ENCODE measurements around the gene FOSL2.

FOSL2 gene

DNA sequence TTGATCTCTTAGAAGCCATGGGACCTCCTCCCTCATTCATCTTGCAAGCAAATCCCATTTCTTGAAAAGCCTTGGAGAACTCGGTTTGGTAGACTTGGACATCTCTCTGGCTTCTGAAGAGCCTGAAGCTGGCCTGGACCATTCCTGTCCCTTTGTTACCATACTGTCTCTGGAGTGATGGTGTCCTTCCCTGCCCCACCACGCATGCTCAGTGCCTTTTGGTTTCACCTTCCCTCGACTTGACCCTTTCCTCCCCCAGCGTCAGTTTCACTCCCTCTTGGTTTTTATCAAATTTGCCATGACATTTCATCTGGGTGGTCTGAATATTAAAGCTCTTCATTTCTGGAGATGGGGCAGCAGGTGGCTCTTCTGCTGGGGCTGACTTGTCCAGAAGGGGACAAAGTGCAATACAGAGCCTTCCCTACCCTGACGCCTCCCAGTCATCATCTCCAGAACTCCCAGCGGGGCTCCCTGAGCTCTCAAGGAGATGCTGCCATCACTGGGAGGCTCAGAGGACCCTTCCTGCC, 20.0 kb downstream of the FOSL2 start:
- Histone ChIP-seq H3K36me3 (ENCODE audit: control insufficient read depth, insufficient read depth, low read length) (peaks cover 6% of the 10 kb centered on the region), H3K27me3 (ENCODE audit: control insufficient read depth, insufficient read depth, low read length) (no peaks in the 10 kb centered on the region), H3K4me1 (ENCODE audit: control insufficient read depth, insufficient read depth, low read length) (no peaks in the 10 kb centered on the region), H3K4me3 (ENCODE audit: low read depth, low read length) (no peak overlapping the region), H3K9ac (ENCODE audit: low read depth, low read length) (no peak overlapping the region), H3K9me3 (ENCODE audit: control insufficient read depth, insufficient read depth, low read length) (no peaks in the 10 kb centered on the region)

DNA sequence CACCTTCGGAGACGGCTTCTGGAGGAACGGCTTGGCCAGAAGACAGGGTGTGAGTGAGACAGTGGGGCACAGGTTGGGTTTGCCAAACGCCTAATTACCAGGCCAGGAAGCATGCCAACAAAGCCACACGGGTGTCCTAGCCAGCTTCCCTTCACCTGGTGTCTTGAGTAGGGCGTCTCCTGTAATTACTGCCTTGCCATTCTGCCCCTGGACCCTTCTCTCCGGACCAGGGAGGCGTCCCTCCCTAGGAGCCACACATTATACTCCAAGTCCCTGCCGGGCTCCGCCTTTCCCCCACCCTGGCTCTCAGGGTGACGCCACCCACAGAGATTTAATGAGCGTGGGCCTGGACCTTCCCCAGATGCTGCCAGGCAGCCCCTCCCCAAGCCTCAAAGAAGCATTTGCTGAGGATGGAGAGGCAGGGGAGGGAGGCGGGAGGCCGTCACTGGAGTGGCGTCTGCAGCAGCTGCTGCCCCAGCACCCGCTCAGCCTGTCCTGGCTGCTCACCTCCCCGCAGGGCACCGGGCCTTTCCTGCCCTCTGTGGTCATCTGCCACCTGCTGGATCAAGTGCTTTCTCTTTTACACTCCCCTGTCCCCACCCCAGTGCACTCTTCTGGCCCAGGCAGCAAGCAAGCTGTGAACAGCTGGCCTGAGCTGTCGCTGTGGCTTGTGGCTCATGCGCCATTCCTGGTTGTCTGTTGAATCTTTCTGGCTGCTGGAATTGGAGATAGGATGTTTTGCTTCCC, 20.7 kb downstream of the FOSL2 start:
- H3K27me3 ChIP-seq (ENCODE audit: control insufficient read depth, insufficient read depth, low read length) = no peaks in the 10 kb centered on the region
- peak overlapping the region; percentile 12 for H3K9ac ChIP-seq (ENCODE audit: low read depth, low read length)
- H3K36me3 ChIP-seq (ENCODE audit: control insufficient read depth, insufficient read depth, low read length) = peaks cover 6% of the 10 kb centered on the region
- H3K4me1 ChIP-seq (ENCODE audit: control insufficient read depth, insufficient read depth, low read length) = no peaks in the 10 kb centered on the region
- no peaks in the 10 kb centered on the region for H3K9me3 ChIP-seq (ENCODE audit: control insufficient read depth, insufficient read depth, low read length)
- no peak overlapping the region for H3K4me3 ChIP-seq (ENCODE audit: low read depth, low read length)

DNA sequence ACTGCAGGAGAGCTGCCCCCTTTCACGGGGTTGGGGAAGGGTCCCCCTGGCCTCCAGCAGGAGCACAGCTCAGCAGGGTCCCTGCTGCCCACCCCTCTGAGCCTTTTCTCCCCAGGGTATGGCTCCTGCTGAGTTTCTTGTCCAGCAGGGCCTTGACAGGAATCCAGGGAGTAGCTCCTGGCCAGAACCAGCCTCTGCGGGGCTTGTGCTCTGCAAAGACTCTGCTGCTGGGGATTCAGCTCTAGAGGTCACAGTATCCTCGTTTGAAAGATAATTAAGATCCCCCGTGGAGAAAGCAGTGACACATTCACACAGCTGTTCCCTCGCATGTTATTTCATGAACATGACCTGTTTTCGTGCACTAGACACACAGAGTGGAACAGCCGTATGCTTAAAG, 21.2 kb downstream of the FOSL2 start:
- H3K4me3 ChIP-seq (ENCODE audit: low read depth, low read length) = no peak overlapping the region
- H3K9ac ChIP-seq (ENCODE audit: low read depth, low read length) = peak overlapping the region; percentile 12
- no peaks in the 10 kb centered on the region for H3K4me1 ChIP-seq (ENCODE audit: control insufficient read depth, insufficient read depth, low read length)
- H3K36me3 ChIP-seq (ENCODE audit: control insufficient read depth, insufficient read depth, low read length) = peaks cover 6% of the 10 kb centered on the region
- no peaks in the 10 kb centered on the region for H3K27me3 ChIP-seq (ENCODE audit: control insufficient read depth, insufficient read depth, low read length)
- no peaks in the 10 kb centered on the region for H3K9me3 ChIP-seq (ENCODE audit: control insufficient read depth, insufficient read depth, low read length)

DNA sequence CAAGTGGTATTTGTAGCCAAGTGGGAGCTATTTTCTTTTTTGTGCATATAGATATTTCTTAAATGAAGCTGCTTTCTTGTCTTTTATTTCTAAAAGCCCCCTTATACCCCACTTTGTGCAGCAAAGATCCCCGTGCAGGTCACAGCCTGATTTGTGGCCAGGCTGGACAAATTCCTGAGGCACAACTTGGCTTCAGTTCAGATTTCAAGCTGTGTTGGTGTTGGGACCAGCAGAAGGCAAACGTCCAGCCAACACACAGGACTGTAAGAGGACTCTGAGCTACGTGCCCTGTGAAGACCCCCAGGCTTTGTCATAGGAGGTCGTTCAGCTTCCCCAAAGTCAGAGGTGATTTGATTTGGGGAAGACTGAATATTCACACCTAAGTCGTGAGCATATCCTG, 21.9 kb downstream of the FOSL2 start:
- no peak overlapping the region for H3K9ac ChIP-seq (ENCODE audit: low read depth, low read length)
- H3K9me3 ChIP-seq (ENCODE audit: control insufficient read depth, insufficient read depth, low read length) = no peaks in the 10 kb centered on the region
- no peak overlapping the region for H3K4me3 ChIP-seq (ENCODE audit: low read depth, low read length)
- H3K36me3 ChIP-seq (ENCODE audit: control insufficient read depth, insufficient read depth, low read length) = peaks cover 6% of the 10 kb centered on the region
- no peaks in the 10 kb centered on the region for H3K4me1 ChIP-seq (ENCODE audit: control insufficient read depth, insufficient read depth, low read length)
- H3K27me3 ChIP-seq (ENCODE audit: control insufficient read depth, insufficient read depth, low read length) = no peaks in the 10 kb centered on the region

DNA sequence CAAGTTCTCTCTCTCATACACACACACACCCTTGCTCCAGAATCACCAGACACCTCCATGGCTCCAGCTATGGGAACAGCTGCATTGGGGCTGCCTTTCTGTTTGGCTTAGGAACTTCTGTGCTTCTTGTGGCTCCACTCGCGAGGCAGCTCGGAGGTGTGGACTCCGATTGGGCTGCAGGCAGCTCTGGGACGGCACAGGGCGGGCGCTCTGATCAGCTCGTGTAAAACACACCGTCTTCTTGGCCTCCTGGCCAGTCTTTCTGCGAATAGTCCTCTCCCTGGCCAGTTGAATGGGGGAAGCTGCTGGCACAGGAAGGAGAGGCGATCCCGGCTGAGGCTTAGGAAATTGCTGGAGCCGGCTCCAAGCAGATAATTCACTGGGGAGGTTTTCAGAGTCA, 22.4 kb downstream of the FOSL2 start:
- no peaks in the 10 kb centered on the region for H3K9me3 ChIP-seq (ENCODE audit: control insufficient read depth, insufficient read depth, low read length)
- no peaks in the 10 kb centered on the region for H3K4me1 ChIP-seq (ENCODE audit: control insufficient read depth, insufficient read depth, low read length)
- no peaks in the 10 kb centered on the region for H3K27me3 ChIP-seq (ENCODE audit: control insufficient read depth, insufficient read depth, low read length)
- H3K4me3 ChIP-seq (ENCODE audit: low read depth, low read length) = no peak overlapping the region
- H3K9ac ChIP-seq (ENCODE audit: low read depth, low read length) = no peak overlapping the region
- H3K36me3 ChIP-seq (ENCODE audit: control insufficient read depth, insufficient read depth, low read length) = peaks cover 6% of the 10 kb centered on the region

DNA sequence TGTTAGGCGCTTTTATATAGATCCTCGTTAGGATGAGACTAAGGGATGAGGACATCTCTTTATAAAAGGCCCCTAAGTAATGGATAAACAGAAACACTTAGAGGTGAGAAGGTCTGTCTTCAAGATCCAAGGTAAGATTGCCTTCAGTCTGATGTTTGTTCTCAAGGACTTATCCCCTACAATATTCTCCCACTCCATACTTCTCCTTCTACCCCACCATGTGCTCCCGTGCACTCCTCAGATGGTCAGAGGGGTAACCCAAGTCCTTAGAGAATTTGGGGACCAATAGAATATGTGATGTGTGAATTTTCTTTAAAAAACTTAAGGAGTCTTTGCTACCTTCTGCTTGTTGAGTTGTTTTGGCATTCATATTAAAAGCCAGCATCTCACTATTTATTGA, 23.1 kb downstream of the FOSL2 start:
- Histone ChIP-seq H3K27me3 (ENCODE audit: control insufficient read depth, insufficient read depth, low read length) (no peaks in the 10 kb centered on the region), H3K4me3 (ENCODE audit: low read depth, low read length) (no peak overlapping the region), H3K4me1 (ENCODE audit: control insufficient read depth, insufficient read depth, low read length) (no peaks in the 10 kb centered on the region), H3K36me3 (ENCODE audit: control insufficient read depth, insufficient read depth, low read length) (peaks cover 6% of the 10 kb centered on the region), H3K9ac (ENCODE audit: low read depth, low read length) (no peak overlapping the region), H3K9me3 (ENCODE audit: control insufficient read depth, insufficient read depth, low read length) (no peaks in the 10 kb centered on the region)

DNA sequence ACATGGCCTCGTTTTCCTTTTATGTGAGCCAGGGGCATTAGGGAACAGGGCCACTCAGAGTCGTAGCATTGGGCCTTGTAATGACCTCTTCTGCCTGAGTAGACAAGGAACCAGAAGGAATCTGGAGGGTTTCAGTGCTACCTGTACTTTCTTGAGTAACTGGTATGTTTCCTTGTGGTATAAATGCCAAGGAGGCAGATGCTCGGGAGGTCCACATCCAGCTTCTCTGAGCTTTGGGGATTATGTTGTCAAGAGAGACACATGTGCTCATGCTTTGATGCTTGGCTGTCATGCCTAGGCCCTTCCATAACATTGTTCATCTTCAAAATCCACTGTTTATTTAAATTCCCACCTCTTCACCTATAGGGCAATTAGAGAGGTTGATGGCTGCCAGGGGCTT, 26.3 kb downstream of the FOSL2 start:
- Histone ChIP-seq H3K36me3 (ENCODE audit: control insufficient read depth, insufficient read depth, low read length) (no peaks in the 10 kb centered on the region), H3K9ac (ENCODE audit: low read depth, low read length) (no peak overlapping the region), H3K27me3 (ENCODE audit: control insufficient read depth, insufficient read depth, low read length) (no peaks in the 10 kb centered on the region), H3K9me3 (ENCODE audit: control insufficient read depth, insufficient read depth, low read length) (no peaks in the 10 kb centered on the region), H3K4me3 (ENCODE audit: low read depth, low read length) (no peak overlapping the region), H3K4me1 (ENCODE audit: control insufficient read depth, insufficient read depth, low read length) (no peaks in the 10 kb centered on the region)

DNA sequence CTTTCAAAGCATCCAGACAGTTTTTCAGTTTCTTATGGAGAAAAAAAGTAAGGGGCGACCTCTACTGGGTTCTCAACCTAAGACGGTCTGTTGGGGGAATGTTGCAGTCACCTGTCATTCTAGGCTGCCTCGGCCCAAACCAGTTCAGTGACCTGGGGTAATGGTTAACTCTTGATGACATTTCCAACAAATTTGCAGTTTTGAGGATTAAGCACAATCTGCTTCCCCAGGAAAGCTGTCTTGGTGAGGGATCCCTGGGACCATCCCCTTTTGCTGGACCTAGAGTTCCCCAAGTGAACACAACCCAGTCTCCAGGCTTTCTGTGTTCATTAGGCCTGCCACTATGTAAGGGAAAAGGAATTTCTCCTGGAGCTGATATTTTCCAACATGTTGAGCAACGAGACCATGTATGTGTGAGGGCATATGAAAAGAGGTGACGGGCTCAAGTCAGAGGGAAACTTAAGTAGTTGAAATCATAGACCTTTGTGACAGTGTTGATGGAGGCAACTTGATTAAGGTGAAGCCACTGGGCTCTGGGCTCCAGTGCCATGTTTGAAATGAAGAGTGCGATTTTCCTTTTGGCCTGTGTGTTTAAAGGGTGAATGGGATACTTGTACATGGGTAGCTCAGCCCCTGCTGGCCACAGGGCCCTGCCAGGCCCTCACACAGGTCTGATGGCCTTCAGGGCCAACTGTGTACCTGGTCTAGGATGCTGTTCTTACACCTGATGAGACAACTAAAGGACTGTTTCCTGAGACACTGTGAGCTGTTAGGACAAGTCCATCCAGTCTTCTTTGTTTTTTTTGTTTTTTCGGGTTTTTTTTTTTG, 27.0 kb downstream of the FOSL2 start:
- H3K9ac ChIP-seq (ENCODE audit: low read depth, low read length) = no peak overlapping the region
- no peaks in the 10 kb centered on the region for H3K9me3 ChIP-seq (ENCODE audit: control insufficient read depth, insufficient read depth, low read length)
- no peaks in the 10 kb centered on the region for H3K4me1 ChIP-seq (ENCODE audit: control insufficient read depth, insufficient read depth, low read length)
- no peak overlapping the region for H3K4me3 ChIP-seq (ENCODE audit: low read depth, low read length)
- H3K36me3 ChIP-seq (ENCODE audit: control insufficient read depth, insufficient read depth, low read length) = no peaks in the 10 kb centered on the region
- H3K27me3 ChIP-seq (ENCODE audit: control insufficient read depth, insufficient read depth, low read length) = no peaks in the 10 kb centered on the region

DNA sequence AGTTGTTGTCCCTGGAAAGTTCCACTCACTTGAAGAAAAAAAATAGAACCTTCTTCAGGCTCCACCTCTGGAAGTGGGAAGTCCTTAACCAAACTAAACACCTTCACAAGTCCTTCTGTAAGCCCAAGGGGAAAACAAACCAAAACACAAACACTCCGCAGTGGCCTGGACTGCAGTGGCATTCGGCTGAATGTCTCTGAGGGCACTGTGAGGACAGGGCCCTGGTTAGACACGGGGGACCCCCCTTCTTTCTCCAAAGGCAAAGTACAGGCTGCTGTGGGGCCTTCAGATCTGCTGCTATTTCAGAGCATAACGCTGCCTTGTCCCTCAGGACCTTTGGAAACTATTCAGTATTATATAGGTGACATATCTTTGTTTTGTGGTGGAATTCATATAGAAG, 28.1 kb downstream of the FOSL2 start:
- H3K4me3 ChIP-seq (ENCODE audit: low read depth, low read length) = no peak overlapping the region
- H3K27me3 ChIP-seq (ENCODE audit: control insufficient read depth, insufficient read depth, low read length) = no peaks in the 10 kb centered on the region
- no peak overlapping the region for H3K9ac ChIP-seq (ENCODE audit: low read depth, low read length)
- H3K9me3 ChIP-seq (ENCODE audit: control insufficient read depth, insufficient read depth, low read length) = no peaks in the 10 kb centered on the region
- no peaks in the 10 kb centered on the region for H3K4me1 ChIP-seq (ENCODE audit: control insufficient read depth, insufficient read depth, low read length)
- H3K36me3 ChIP-seq (ENCODE audit: control insufficient read depth, insufficient read depth, low read length) = no peaks in the 10 kb centered on the region

DNA sequence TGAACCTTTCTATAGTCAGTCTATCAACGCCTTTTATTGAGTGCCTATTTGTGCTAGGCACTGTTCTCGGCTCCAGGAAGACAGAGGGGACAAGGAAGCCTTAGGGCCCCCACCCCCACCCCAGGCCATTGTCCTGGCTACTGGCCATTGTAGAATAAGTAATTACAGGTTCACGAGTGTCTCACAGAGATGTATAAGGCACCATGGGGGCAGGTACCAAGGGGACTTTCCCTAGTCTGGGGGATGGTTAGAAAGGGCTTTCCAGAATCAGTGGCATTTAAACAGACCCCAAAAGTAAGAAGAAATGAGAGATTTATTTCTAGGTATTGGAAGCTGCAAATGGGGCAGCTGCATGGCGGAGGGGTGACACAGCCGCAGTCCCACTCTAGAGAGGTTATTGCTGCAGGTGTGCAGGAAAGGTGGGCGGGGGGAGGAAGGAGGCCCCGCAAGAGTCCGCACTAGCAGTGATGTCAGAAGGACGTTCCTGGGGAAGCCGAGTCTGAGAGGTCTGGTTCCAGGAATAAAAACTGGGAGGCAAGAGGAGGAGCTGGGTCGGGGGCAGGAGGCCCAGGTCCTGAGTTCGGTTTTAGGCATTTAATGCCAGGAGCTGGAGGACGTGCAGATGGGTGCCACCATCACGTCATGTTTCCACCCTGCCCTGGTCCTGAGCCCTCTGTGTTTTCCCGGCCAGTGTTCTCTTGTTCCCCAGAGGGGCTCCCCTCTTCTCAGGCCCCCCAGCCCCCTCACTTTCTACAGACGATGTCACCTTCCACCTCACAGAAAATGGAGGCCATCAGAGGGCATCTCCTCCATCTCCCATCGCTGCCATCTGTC, 30.5 kb downstream of the FOSL2 start:
- H3K9ac ChIP-seq (ENCODE audit: low read depth, low read length) = no peak overlapping the region
- H3K9me3 ChIP-seq (ENCODE audit: control insufficient read depth, insufficient read depth, low read length) = no peaks in the 10 kb centered on the region
- H3K36me3 ChIP-seq (ENCODE audit: control insufficient read depth, insufficient read depth, low read length) = no peaks in the 10 kb centered on the region
- no peaks in the 10 kb centered on the region for H3K4me1 ChIP-seq (ENCODE audit: control insufficient read depth, insufficient read depth, low read length)
- H3K27me3 ChIP-seq (ENCODE audit: control insufficient read depth, insufficient read depth, low read length) = no peaks in the 10 kb centered on the region
- H3K4me3 ChIP-seq (ENCODE audit: low read depth, low read length) = no peak overlapping the region

DNA sequence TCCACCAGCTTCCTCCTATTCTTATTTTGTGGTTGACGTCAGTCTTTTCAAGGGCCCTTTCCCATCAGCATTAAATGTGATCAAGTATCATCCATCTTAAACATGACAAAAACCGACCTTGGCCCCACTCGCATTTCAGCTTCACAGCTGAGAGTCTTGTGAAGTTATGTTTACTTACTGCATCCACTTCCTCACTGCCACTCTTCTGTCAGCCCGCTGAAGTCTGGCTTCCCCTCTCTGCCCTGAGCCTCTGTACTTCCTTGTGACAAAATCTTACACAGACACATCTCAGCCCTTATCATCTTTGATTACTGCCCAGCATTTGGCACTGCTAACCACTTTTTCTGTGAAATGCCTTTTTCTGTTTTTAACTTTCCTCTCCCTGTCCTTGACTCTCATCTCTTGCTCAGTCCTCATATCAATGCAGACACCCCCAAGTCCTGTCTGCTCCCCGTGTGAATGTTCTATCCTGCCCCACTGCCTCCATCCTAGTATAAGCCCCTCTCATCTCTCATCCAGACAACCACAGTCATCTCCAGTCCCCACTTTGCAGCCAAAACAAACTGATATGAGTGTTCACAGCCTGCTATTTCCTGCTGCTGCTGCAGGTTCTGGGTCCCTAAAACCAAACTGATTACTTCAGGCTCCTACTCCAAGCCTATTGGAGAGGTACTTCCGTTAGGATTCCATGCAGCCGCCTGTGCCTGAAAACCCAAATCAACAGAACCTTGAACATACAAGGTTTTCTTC, 31.4 kb downstream of the FOSL2 start:
- Histone ChIP-seq H3K4me1 (ENCODE audit: control insufficient read depth, insufficient read depth, low read length) (no peaks in the 10 kb centered on the region), H3K27me3 (ENCODE audit: control insufficient read depth, insufficient read depth, low read length) (no peaks in the 10 kb centered on the region), H3K9ac (ENCODE audit: low read depth, low read length) (no peak overlapping the region), H3K4me3 (ENCODE audit: low read depth, low read length) (no peak overlapping the region), H3K36me3 (ENCODE audit: control insufficient read depth, insufficient read depth, low read length) (no peaks in the 10 kb centered on the region), H3K9me3 (ENCODE audit: control insufficient read depth, insufficient read depth, low read length) (no peaks in the 10 kb centered on the region)
